ENCODE data around the gene DSE.

- TF ChIP-seq GATA3 (IDR thresholded peaks at IDR 0.05; ENCODE audit: low read depth, low read length) (no peak), GATA2 (IDR thresholded peaks at IDR 0.05; ENCODE audit: low read depth, low read length) (no peak)
Observed at GRCh38 chr6:116451916-116452315, 81.2 kb downstream of the DSE start.

Data from SH-SY5Y (cell line).